Gastrocnemius medialis (tissue), 4 donors: ENCODE data around the gene RAB9A. TPM values are rescaled to one million over a fixed set of nuclear protein-coding genes. Genes with fewer than 3 reads are reported as not detected.
A peak's percentile ranks its signal among the peaks of the same experiment; 100 is the strongest.

Source experiments
- ATAC-seq, 2 donors: fragments of 150-250 bp; one replicate each; pipeline ENCODE4 v1.9.1; 2016
- DNase-seq, 2 donors: peaks; one replicate each; pipeline ENCODE4 v3.0.0-alpha.2; 2019
- H3K27ac ChIP-seq, 4 donors: fragments of 200-600 bp; sonication (generic); 1 replicate in 1 of 4; 2 replicates in 3 of 4; pipeline ENCODE4 v1.5.1; 2016 to 2018; ENCODE audit warnings: mild to moderate bottlenecking in 2 of 4, moderate library complexity in 1 of 4
- H3K27me3 ChIP-seq, 3 donors: fragments of 200-600 bp; sonication (generic) in 2 of 3; 1 replicate in 1 of 3; 2 replicates in 2 of 3; pipeline versions ENCODE4 v1.5.1 to v1.6.0; 2016 to 2019; ENCODE audit warnings: mild to moderate bottlenecking in 1 of 3, moderate library complexity in 1 of 3
- H3K36me3 ChIP-seq, 2 donors: fragments of 200-600 bp; sonication (generic) in 1 of 2; one replicate each; pipeline ENCODE4 v1.5.1; 2017 to 2018
- H3K4me1 ChIP-seq, 2 donors: fragments of 200-600 bp; sonication (generic) in 1 of 2; one replicate each; pipeline ENCODE4 v1.5.1; 2016 to 2017; ENCODE audit warnings: mild to moderate bottlenecking in 2 of 2
- H3K4me3 ChIP-seq, 4 donors: fragments of 200-600 bp; sonication (generic) in 3 of 4; 1 replicate in 1 of 4; 2 replicates in 3 of 4; pipeline ENCODE4 v1.5.1; 2016 to 2019; ENCODE audit warnings: mild to moderate bottlenecking in 2 of 4
- H3K9me3 ChIP-seq, 3 donors: fragments of 200-600 bp; sonication (generic) in 2 of 3; 1 replicate in 1 of 3; 2 replicates in 2 of 3; pipeline ENCODE4 v1.5.1; 2016 to 2019
- CTCF ChIP-seq, 5 experiments: fragments of 450-650 bp in 3 of 5; fragments of 200-600 bp in 2 of 5; sonication (generic) in 2 of 5; IDR thresholded peaks in 4 of 5; conservative IDR thresholded peaks in 1 of 5; 1 replicate in 4 of 5; 2 replicates in 1 of 5; pipeline ENCODE4 v1.5.1; 2016 to 2019; ENCODE audit warnings: antibody characterized with exemption in 5 of 5, mild to moderate bottlenecking in 3 of 5, moderate library complexity in 3 of 5
- POLR2A ChIP-seq, 2 donors: fragments of 450-650 bp; IDR thresholded peaks; one replicate each; pipeline ENCODE4 v1.6.1; 2017; ENCODE audit warnings: antibody characterized with exemption in 2 of 2, mild to moderate bottlenecking in 2 of 2, moderate library complexity in 2 of 2
- in situ Hi-C, 4 donors: fragments of 200-750 bp; cut with MboI; loops; one replicate each; pipeline versions ENCODE4 v1.15.0 to v1.8.0; 2017; ENCODE audit warnings: low sequenced_read_pairs in 4 of 4
- intact Hi-C: fragments of 100-400 bp; cut with DNase I; formaldehyde crosslinking; loops from one replicate; pipeline ENCODE4 v1.15.1; 2023; ENCODE audit warnings: low total_unique reads
- total RNA-seq, 4 donors: library from RNA; depleted of rRNA; stranded (reverse); fragments of >200 nt; gene quantifications; one replicate each; pipeline versions ENCODE4 v1.1.0 to v1.2.3, GENCODE V29; 2016

RAB9A gene
- total RNA-seq, 4 donors from 2014 or later, result 15.0 to 21.7 (median 18.5) TPM

- H3K4me3 ChIP-seq, result peak overlapping the region; percentile 58 to 83 (median 74)
- in situ Hi-C loops, result loop anchor here in 3 of 4 donors (10.0 to 25.0 kb wide), 3 partner anchors 82 to 385 kb away; partner anchors contain the start of genes OFD1 (in 2 of the 3), TRAPPC2 (in 2 of the 3) and GEMIN8 (in 1 of the 3)
- TF ChIP-seq CTCF (IDR thresholded peaks at IDR 0.05 in 4 of 5, conservative IDR thresholded peaks at IDR 0.05 in 1 of 5), result no peak
- TF ChIP-seq POLR2A (IDR thresholded peaks at IDR 0.05), result no peak
- peak overlapping the region; percentile 91 to 97 (median 94) for H3K27ac ChIP-seq
- ATAC-seq, result no peak
- H3K27me3 ChIP-seq, result no peaks in the 10 kb centered on the region
- DNase-seq, result no peak
- intact Hi-C loops, result loop anchor here (2.0 to 10.0 kb wide), 2 partner anchors 36 to 698 kb away; partner anchors contain the start of gene RAB9A
- H3K9me3 ChIP-seq, result no peaks in the 10 kb centered on the region
- no peaks in the 10 kb centered on the region for H3K36me3 ChIP-seq
- H3K4me1 ChIP-seq, result peaks cover 14 to 15% of the 10 kb centered on the region in 2 donors
Observed at GRCh38 chrX:13652287-13652793, 36.6 kb upstream of the RAB9A start.

GRCh38 chrX:13652850-13653693 is 35.9 kb upstream of the RAB9A start, which contains the start of gene TCEANC:
Gene TCEANC, plus strand, starts transcription at chrX:13653141. Its CDS starts 9,368 bp downstream, at chrX:13662509.
- TF ChIP-seq CTCF (IDR thresholded peaks at IDR 0.05 in 4 of 5, conservative IDR thresholded peaks at IDR 0.05 in 1 of 5) (no peak), POLR2A (IDR thresholded peaks at IDR 0.05) (peak; percentile 61 to 62)
- H3K4me3 ChIP-seq, result peak within 1 kb of the TSS; percentile 72 to 83 (median 78)
- no peaks in the 10 kb centered on the region for H3K27me3 ChIP-seq
- DNase-seq, result peak; percentile 92 to 94
- in situ Hi-C loops (loop anchor here in 3 of 4 donors (10.0 to 25.0 kb wide), 3 partner anchors 82 to 384 kb away; partner anchors contain the start of genes OFD1 (in 2 of the 3), TRAPPC2 (in 2 of the 3) and GEMIN8 (in 1 of the 3)), intact Hi-C loops (loop anchor here (1.0 to 10.0 kb wide), 3 partner anchors 36 to 698 kb away; partner anchors contain the start of genes OFD1, RAB9A and TRAPPC2)
- no peaks in the 10 kb centered on the region for H3K9me3 ChIP-seq
- H3K27ac ChIP-seq, result peak within 1 kb of the TSS; percentile 91 to 97 (median 94)
- peak; percentile 98 to 99 for ATAC-seq
- H3K4me1 ChIP-seq, result peaks cover 14 to 15% of the 10 kb centered on the region in 2 donors
- no peaks in the 10 kb centered on the region for H3K36me3 ChIP-seq

- intact Hi-C loops (loop anchor here (10.0 kb wide), 1 partner anchor 699 kb away; no protein-coding TSS in a partner anchor), in situ Hi-C loops (loop anchor here in 3 of 4 donors (10.0 to 25.0 kb wide), 3 partner anchors 81 to 383 kb away; partner anchors contain the start of genes OFD1 (in 2 of the 3), TRAPPC2 (in 2 of the 3) and GEMIN8 (in 1 of the 3))
- ATAC-seq (no peak), DNase-seq (no peak)
- H3K4me1 ChIP-seq, result peaks cover 17 to 18% of the 10 kb centered on the region in 2 donors
- no peaks in the 10 kb centered on the region for H3K9me3 ChIP-seq
- peak overlapping the region; percentile 72 to 83 (median 78) for H3K4me3 ChIP-seq
- no peaks in the 10 kb centered on the region for H3K36me3 ChIP-seq
- H3K27me3 ChIP-seq, result no peaks in the 10 kb centered on the region
- TF ChIP-seq CTCF (IDR thresholded peaks at IDR 0.05 in 4 of 5, conservative IDR thresholded peaks at IDR 0.05 in 1 of 5) (no peak), POLR2A (IDR thresholded peaks at IDR 0.05) (no peak)
- peak overlapping the region; percentile 91 to 97 (median 94) for H3K27ac ChIP-seq
Observed at GRCh38 chrX:13654116-13654515, 34.8 kb upstream of the RAB9A start.

- intact Hi-C loops, result loop anchor here (10.0 kb wide), 1 partner anchor 701 kb away; no protein-coding TSS in a partner anchor
- no peak for TF ChIP-seq CTCF (IDR thresholded peaks at IDR 0.05 in 4 of 5, conservative IDR thresholded peaks at IDR 0.05 in 1 of 5)
- no peak for TF ChIP-seq POLR2A (IDR thresholded peaks at IDR 0.05)
- in situ Hi-C loops, result loop anchor here (5.0 to 25.0 kb wide), 5 partner anchors 79 to 382 kb away; partner anchors contain the start of genes OFD1 (in 2 of the 4), TRAPPC2 (in 2 of the 4) and GEMIN8 (in 1 of the 4)
- no peaks in the 10 kb centered on the region for H3K9me3 ChIP-seq
- H3K27me3 ChIP-seq, result no peaks in the 10 kb centered on the region
- ATAC-seq (no peak), DNase-seq (no peak)
- H3K27ac ChIP-seq, result no peak overlapping the region
- H3K4me3 ChIP-seq, result no peak overlapping the region
- peaks cover 17 to 19% of the 10 kb centered on the region in 2 donors for H3K4me1 ChIP-seq
- peaks cover 0 to 2% of the 10 kb centered on the region in 2 donors for H3K36me3 ChIP-seq
Observed at GRCh38 chrX:13655674-13656073, 33.3 kb upstream of the RAB9A start.
